Central memory CD4-positive, alpha-beta T cell (primary cell): ENCODE results near the gene GAPDHS.

Source experiments
- DNase-seq: peaks from one replicate; pipeline ENCODE4 v3.0.0; 2022

The GAPDHS gene

GRCh38 chr19:35557539-35558399 lies 24.5 kb downstream of the GAPDHS start:
- peak; percentile 13 for DNase-seq

- DNase-seq, result no peak
Measured at GRCh38 chr19:35558400-35559280, 25.4 kb downstream of the GAPDHS start.

- no peak for DNase-seq
Measured at GRCh38 chr19:35559281-35559659, 26.0 kb downstream of the GAPDHS start.

- DNase-seq, result no peak
Measured at GRCh38 chr19:35559781-35560180, 26.5 kb downstream of the GAPDHS start.

GRCh38 chr19:35560271-35560670 lies 27.0 kb downstream of the GAPDHS start:
- DNase-seq, result no peak

GRCh38 chr19:35560677-35561076 lies 27.4 kb downstream of the GAPDHS start:
- DNase-seq, result no peak

- DNase-seq, result no peak
Measured at GRCh38 chr19:35561436-35561835, 28.2 kb downstream of the GAPDHS start.

- no peak for DNase-seq
Measured at GRCh38 chr19:35562336-35562735, 29.1 kb downstream of the GAPDHS start.

- no peak for DNase-seq
Measured at GRCh38 chr19:35562776-35563175, 29.5 kb downstream of the GAPDHS start.

- DNase-seq, result no peak
Measured at GRCh38 chr19:35563207-35563829, 30.1 kb downstream of the GAPDHS start, which contains the start of gene ATP4A. Gene ATP4A, minus strand, starts transcription at chr19:35563658. Its CDS starts 29 bp downstream, at chr19:35563629.

- no peak for DNase-seq
Measured at GRCh38 chr19:35565016-35565856, 32.0 kb downstream of the GAPDHS start.

GRCh38 chr19:35566738-35567137 lies 33.5 kb downstream of the GAPDHS start:
- DNase-seq, result no peak

- DNase-seq, result no peak
Measured at GRCh38 chr19:35569281-35569781, 36.1 kb downstream of the GAPDHS start.

- no peak for DNase-seq
Measured at GRCh38 chr19:35571406-35571965, 38.2 kb downstream of the GAPDHS start.

GRCh38 chr19:35577918-35578317 lies 44.7 kb downstream of the GAPDHS start:
- no peak for DNase-seq

- no peak for DNase-seq
Measured at GRCh38 chr19:35578707-35579106, 45.5 kb downstream of the GAPDHS start.

GRCh38 chr19:35582760-35583159 lies 49.5 kb downstream of the GAPDHS start:
- DNase-seq, result no peak

GRCh38 chr19:35585848-35586247 lies 52.6 kb downstream of the GAPDHS start, which contains the start of gene PMIS2:
Gene PMIS2, plus strand, starts transcription at chr19:35586173. Its CDS starts 87 bp downstream, at chr19:35586260.
- no peak for DNase-seq

GRCh38 chr19:35587321-35587720 lies 54.1 kb downstream of the GAPDHS start:
- no peak for DNase-seq

GRCh38 chr19:35590875-35591274 lies 57.6 kb downstream of the GAPDHS start:
- DNase-seq, result no peak

- DNase-seq, result peak; percentile 10
Measured at GRCh38 chr19:35592226-35592625, 59.0 kb downstream of the GAPDHS start.
